Neural progenitor cell (in vitro differentiated cells): ENCODE results near the gene PNPLA5.

Experiments used
- CTCF ChIP-seq: fragments of 200-600 bp; sonication (generic); IDR thresholded peaks from 2 replicates; pipeline ENCODE4 v1.5.1; 2017; ENCODE audit warnings: antibody characterized with exemption, mild to moderate bottlenecking
- EZH2 ChIP-seq: fragments of 200-600 bp; sonication (generic); IDR thresholded peaks from 2 replicates; pipeline ENCODE4 v1.6.1; 2017; ENCODE audit warnings: antibody characterized with exemption, mild to moderate bottlenecking, moderate library complexity
- EZH2phosphoT487 ChIP-seq: fragments of 200-600 bp; sonication (generic); IDR thresholded peaks from 2 replicates; pipeline ENCODE4 v1.6.1; 2017; ENCODE audit warnings: antibody characterized with exemption

DNA sequence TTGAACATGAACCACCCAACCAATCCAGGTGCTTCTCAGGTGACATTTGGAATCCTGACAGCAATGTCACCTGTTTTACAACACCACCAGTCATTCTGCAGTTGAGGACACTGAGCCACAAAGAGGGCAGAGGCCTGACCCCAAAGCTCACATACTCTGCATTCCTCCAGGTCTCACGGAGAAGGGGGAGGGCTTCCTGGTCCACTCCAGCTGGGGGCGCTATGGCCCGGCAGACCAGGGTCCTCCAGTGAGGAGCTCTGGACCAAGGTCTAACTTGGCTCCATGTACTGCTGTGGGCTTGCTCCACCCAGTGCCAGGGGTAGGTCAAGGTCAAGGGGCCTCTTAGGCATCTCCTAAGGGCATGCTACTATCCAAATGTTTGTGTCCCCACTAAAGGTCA, 30.3 kb upstream of the PNPLA5 start:
- TF ChIP-seq EZH2phosphoT487 (no peak), CTCF (peak; percentile 36), EZH2 (no peak)
